ENCODE measurements around the gene IL17C. TPM values are rescaled to one million over a fixed set of nuclear protein-coding genes. Genes with fewer than 3 reads are reported as not detected.

IL17C gene
- total and polyA plus RNA-seq, 2 of the 8 experiments (the other 6 are each of a cell fraction or from before 2014, with no cell fraction given), result 1.1 to 1.9 TPM

DNA sequence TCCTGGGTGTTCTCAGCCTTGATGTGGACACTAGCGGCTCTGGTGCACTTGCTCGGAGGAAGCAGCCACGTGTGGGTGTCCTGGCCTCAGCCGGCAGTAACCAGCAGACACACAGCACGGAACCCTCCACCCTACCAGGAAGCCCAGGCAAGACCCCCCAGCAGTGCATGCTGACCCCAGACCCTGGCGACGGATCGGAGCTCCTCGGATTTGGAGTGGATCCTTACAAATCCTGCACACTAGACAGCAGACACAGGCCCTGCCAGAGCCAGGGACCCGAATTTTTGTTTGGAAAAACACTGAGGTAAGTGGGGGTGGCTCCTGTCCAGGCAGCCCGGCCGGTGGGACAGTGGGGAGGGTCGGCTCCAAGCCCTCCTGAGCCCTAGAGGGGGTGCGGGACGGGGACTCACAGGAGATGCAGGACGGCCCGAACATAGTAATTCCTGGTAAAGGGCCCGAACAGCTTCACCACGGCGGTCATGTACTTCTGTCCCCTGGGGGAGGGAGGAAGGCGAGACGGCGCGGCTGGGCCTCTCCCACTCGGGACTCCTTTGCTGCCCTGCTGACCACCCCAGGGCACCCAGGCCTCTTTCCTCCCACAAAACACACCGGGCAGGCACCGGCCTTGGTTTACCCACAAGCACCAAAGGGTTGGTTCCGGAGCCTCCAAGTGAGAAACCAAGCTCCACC lies 8.1 kb downstream of the IL17C start (continued):
- TF ChIP-seq YY1 (IDR thresholded peaks at IDR 0.05; ENCODE audit: low read depth, low read length), result no peak
- no peak for TF ChIP-seq TBP (IDR thresholded peaks at IDR 0.05; ENCODE audit: low read depth, low read length)
- no peak for TF ChIP-seq TAF1 (IDR thresholded peaks at IDR 0.05; ENCODE audit: low read depth, low read length)
- no peak for TF ChIP-seq SIX5 (IDR thresholded peaks at IDR 0.05; ENCODE audit: low read depth, low read length)

All from H1 (cell line).